MM.1S (cell line): Measurements from ENCODE around the gene STIL.
"Not testable (repeated sequence)": the region's sequence is repeated elsewhere in the genome, so short reads cannot be mapped to it uniquely, and the experiment has no call there.

ENCODE experiments used
- EZH2 ChIP-seq: fragments of 300-600 bp; sonication (generic); optimal IDR thresholded peaks from 2 replicates; pipeline ENCODE3; 2017; ENCODE audit warnings: low read depth, mild to moderate bottlenecking, antibody characterized with exemption, low read length, mixed read lengths
- EZH2phosphoT487 ChIP-seq: fragments of 300-600 bp; sonication (generic); IDR thresholded peaks from 2 replicates; pipeline ENCODE4 v1.6.1; 2018; ENCODE audit warnings: antibody characterized with exemption, low read length
- TF ChIP-seq, protein P1 (sequence below): fragments of 300-600 bp; sonication (generic); IDR thresholded peaks from 2 replicates; pipeline ENCODE4 v1.5.1; 2016; ENCODE audit warnings: antibody characterized with exemption, low read length, mixed read lengths

DNA sequence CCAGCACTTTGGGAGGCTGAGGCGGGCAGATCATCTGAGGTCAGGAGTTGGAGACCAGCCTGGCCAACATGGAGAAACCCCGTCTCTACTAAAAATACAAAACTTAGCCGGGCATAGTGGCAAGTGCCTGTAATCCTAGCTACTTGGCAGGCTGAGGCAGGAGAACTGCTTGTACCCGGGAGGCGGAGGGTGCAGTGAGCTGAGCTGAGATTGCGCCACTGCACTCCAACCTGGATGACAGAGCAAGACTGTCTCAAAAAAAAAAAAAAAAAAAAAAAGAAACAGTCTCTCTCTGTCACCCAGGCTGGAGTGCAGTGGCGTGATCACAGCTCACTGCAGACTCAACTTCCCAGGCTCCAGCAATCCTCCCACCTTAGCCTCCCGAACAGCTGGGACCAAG lies 48.4 kb downstream of the STIL start:
- not testable (repeated sequence) for TF ChIP-seq EZH2, EZH2phosphoT487
- TF ChIP-seq, protein P1, sequence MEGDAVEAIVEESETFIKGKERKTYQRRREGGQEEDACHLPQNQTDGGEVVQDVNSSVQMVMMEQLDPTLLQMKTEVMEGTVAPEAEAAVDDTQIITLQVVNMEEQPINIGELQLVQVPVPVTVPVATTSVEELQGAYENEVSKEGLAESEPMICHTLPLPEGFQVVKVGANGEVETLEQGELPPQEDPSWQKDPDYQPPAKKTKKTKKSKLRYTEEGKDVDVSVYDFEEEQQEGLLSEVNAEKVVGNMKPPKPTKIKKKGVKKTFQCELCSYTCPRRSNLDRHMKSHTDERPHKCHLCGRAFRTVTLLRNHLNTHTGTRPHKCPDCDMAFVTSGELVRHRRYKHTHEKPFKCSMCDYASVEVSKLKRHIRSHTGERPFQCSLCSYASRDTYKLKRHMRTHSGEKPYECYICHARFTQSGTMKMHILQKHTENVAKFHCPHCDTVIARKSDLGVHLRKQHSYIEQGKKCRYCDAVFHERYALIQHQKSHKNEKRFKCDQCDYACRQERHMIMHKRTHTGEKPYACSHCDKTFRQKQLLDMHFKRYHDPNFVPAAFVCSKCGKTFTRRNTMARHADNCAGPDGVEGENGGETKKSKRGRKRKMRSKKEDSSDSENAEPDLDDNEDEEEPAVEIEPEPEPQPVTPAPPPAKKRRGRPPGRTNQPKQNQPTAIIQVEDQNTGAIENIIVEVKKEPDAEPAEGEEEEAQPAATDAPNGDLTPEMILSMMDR: not testable (repeated sequence)
